Lung (tissue), 12 donors: Measurements from ENCODE around the gene XRCC5. TPM values are rescaled to one million over a fixed set of nuclear protein-coding genes. Genes with fewer than 3 reads are reported as not detected.
A peak's percentile ranks its signal among the peaks of the same experiment; 100 is the strongest.

Experiments used
- ATAC-seq: fragments of 200-7000 bp; cut with Tn5 transposase; one replicate; pipeline ENCODE4 v1.9.1; 2020; ENCODE audit warnings: moderate number of reproducible peaks; ENCODE audit not compliant: insufficient read depth, low FRiP score
- DNase-seq, 3 donors: peaks; one replicate each; pipeline ENCODE4 v3.0.0-alpha.2; 2013 to 2017
- H3K27ac ChIP-seq, 2 donors: one replicate each; pipeline ENCODE4 v1.5.1; 2013; ENCODE audit warnings: mild to moderate bottlenecking in 2 of 2, moderate library complexity in 2 of 2, control low read depth in 1 of 2, inconsistent platforms in 1 of 2, low read depth in 1 of 2, low read length in 1 of 2
- H3K27me3 ChIP-seq, 3 donors: one replicate each; pipeline ENCODE4 v1.5.1; 2013; ENCODE audit warnings: low read length in 2 of 3; ENCODE audit not compliant: control insufficient read depth in 3 of 3, insufficient read depth in 3 of 3
- H3K36me3 ChIP-seq, 4 donors: one replicate each; pipeline ENCODE4 v1.5.1; 2013; ENCODE audit warnings: low read length in 4 of 4, mild to moderate bottlenecking in 1 of 4, moderate library complexity in 1 of 4; ENCODE audit not compliant: control insufficient read depth in 4 of 4, insufficient read depth in 4 of 4
- H3K4me1 ChIP-seq, 5 donors: one replicate each; pipeline ENCODE4 v1.5.1; 2013; ENCODE audit warnings: low read length in 5 of 5, mild to moderate bottlenecking in 2 of 5, moderate library complexity in 1 of 5; ENCODE audit not compliant: control insufficient read depth in 5 of 5, insufficient read depth in 5 of 5
- H3K4me3 ChIP-seq: one replicate; pipeline ENCODE4 v1.5.1; 2013; ENCODE audit warnings: mild to moderate bottlenecking, control low read depth, moderate library complexity
- H3K9ac ChIP-seq, 2 donors: one replicate each; pipeline ENCODE4 v1.5.1; 2013; ENCODE audit warnings: low read length in 2 of 2, control low read depth in 1 of 2; ENCODE audit not compliant: insufficient read depth in 1 of 2
- H3K9me3 ChIP-seq, 4 donors: one replicate each; pipeline ENCODE4 v1.5.1; 2013; ENCODE audit warnings: low read length in 3 of 4, mild to moderate bottlenecking in 1 of 4, moderate library complexity in 1 of 4; ENCODE audit not compliant: control insufficient read depth in 4 of 4, insufficient read depth in 3 of 4
- WGBS, 2 donors: extraction: QIAGEN DNeasy Blood & Tissue Kit; methylation state at CpG; one replicate each; pipeline ENCODE4 v1.1.7; 2013; 5-methylcytosine and 5-hydroxymethylcytosine counted together
- polyA plus RNA-seq, 2 donors: library from polyadenylated mRNA; stranded (reverse); fragments of 200-250 nt; gene quantifications; one replicate each; pipeline ENCODE4 v1.2.1, GENCODE V29; 2013
- total RNA-seq, 2 donors: library from RNA; depleted of rRNA in 1 of 2; stranded (reverse); fragments of >200 nt in 1 of 2; gene quantifications; one replicate each; pipeline ENCODE4 v1.2.1, GENCODE V29; 2014 to 2021
- TF ChIP-seq, protein P1 (sequence below): IDR thresholded peaks from 2 replicates; pipeline ENCODE4 v1.5.1; 2012; ENCODE audit warnings: mild to moderate bottlenecking; ENCODE audit errors: control extremely low read depth, extremely low read depth
- donor health status: control.
- donor health status: control.
- donor health status: Bipolar disorder and iron deficiency.
- donor health status: healthy.
- donor health status: DM: yes; HTN: yes; CAD: no.

Gene XRCC5
- total and polyA plus RNA-seq, 4 donors, result 67.3 to 200 (median 144) TPM

DNA sequence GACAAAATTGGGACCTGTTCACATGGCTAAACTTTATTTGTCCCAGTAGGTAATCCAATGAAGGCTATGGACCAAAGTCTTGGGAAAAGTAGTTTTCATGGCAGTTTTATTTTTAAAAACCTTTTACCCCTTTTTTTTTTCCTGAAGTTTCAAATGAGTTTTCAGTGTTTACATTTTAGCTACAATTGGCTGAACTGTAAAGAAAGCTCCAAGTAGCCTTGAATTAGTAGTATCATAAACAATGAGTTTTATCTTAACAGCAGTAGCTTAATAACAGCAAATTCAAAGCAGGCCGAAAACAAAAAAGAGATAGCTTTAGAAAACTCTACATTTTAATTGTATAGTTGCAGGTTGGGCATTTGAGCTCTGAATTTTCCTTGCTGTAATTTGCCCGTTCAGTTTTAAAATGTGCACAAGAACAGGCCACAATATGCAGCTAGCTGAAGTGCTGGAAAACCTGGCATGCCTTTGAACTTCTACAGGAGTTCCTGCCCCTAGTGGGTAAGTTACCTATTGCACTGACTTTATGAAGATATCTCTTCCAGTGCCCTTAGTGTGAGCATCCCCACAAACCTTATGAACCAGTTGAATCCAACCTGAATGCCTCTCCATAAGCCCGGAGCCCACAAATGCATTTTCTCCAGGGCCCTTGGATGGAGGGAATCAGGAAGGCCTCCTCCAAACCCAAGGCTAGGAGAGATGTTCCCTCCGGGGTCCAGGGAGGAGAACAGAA, 106.7 kb downstream of the XRCC5 start:
- peaks cover 0 to 26% (median 11%) of the 10 kb centered on the region in 5 donors for H3K4me1 ChIP-seq
- H3K27ac ChIP-seq, result no peak overlapping the region
- H3K9me3 ChIP-seq, result no peaks in the 10 kb centered on the region
- TF ChIP-seq, protein P1, sequence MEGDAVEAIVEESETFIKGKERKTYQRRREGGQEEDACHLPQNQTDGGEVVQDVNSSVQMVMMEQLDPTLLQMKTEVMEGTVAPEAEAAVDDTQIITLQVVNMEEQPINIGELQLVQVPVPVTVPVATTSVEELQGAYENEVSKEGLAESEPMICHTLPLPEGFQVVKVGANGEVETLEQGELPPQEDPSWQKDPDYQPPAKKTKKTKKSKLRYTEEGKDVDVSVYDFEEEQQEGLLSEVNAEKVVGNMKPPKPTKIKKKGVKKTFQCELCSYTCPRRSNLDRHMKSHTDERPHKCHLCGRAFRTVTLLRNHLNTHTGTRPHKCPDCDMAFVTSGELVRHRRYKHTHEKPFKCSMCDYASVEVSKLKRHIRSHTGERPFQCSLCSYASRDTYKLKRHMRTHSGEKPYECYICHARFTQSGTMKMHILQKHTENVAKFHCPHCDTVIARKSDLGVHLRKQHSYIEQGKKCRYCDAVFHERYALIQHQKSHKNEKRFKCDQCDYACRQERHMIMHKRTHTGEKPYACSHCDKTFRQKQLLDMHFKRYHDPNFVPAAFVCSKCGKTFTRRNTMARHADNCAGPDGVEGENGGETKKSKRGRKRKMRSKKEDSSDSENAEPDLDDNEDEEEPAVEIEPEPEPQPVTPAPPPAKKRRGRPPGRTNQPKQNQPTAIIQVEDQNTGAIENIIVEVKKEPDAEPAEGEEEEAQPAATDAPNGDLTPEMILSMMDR, result no peak
- H3K27me3 ChIP-seq, result no peaks in the 10 kb centered on the region
- WGBS, 2 donors, result 76 to 84% methylated on average over 4 of the region's 4 CpGs
- H3K4me3 ChIP-seq, result no peak overlapping the region
- DNase-seq (peak in 2 of 3 donors; percentile 54 to 56), ATAC-seq (no peak)
- peaks cover 0 to 5% (median 1%) of the 10 kb centered on the region in 4 donors for H3K36me3 ChIP-seq
- no peak overlapping the region for H3K9ac ChIP-seq

DNA sequence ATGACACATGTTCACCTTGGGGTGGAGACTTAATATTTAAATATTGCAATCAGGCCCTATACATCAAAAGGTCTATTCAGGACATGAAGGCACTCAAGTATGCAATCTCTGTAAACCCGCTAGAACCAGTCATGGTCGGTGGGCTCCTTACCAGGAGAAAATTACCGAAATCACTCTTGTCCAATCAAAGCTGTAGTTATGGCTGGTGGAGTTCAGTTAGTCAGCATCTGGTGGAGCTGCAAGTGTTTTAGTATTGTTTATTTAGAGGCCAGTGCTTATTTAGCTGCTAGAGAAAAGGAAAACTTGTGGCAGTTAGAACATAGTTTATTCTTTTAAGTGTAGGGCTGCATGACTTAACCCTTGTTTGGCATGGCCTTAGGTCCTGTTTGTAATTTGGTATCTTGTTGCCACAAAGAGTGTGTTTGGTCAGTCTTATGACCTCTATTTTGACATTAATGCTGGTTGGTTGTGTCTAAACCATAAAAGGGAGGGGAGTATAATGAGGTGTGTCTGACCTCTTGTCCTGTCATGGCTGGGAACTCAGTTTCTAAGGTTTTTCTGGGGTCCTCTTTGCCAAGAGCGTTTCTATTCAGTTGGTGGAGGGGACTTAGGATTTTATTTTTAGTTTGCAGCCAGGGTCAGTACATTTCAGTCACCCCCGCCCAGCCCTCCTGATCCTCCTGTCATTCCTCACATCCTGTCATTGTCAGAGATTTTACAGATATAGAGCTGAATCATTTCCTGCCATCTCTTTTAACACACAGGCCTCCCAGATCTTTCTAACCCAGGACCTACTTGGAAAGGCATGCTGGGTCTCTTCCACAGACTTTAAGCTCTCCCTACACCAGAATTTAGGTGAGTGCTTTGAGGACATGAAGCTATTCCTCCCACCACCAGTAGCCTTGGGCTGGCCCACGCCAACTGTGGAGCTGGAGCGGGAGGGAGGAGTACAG, 108.1 kb downstream of the XRCC5 start:
- peaks cover 0 to 26% (median 11%) of the 10 kb centered on the region in 5 donors for H3K4me1 ChIP-seq
- peaks cover 0 to 5% (median 1%) of the 10 kb centered on the region in 4 donors for H3K36me3 ChIP-seq
- WGBS, 2 donors, result 59 to 62% methylated on average over 7 of the region's 7 CpGs
- H3K27me3 ChIP-seq, result no peaks in the 10 kb centered on the region
- ATAC-seq (peak; percentile 60), DNase-seq (peak; percentile 19 to 74 (median 68))
- TF ChIP-seq, protein P1, result no peak
- H3K27ac ChIP-seq, result peak overlapping the region; percentile 64 to 77
- H3K4me3 ChIP-seq, result no peak overlapping the region
- no peaks in the 10 kb centered on the region for H3K9me3 ChIP-seq
- no peak overlapping the region for H3K9ac ChIP-seq

- DNase-seq, result no peak
- no peak for ATAC-seq
- H3K27me3 ChIP-seq, result no peaks in the 10 kb centered on the region
- 64 to 68% methylated on average over 2 of the region's 2 CpGs for WGBS, 2 donors
- H3K9me3 ChIP-seq, result no peaks in the 10 kb centered on the region
- peaks cover 0 to 5% (median 1%) of the 10 kb centered on the region in 4 donors for H3K36me3 ChIP-seq
- H3K9ac ChIP-seq, result no peak overlapping the region
- TF ChIP-seq, protein P1, result no peak
- H3K27ac ChIP-seq, result peak overlapping the region in 1 of 2 donors; percentile 77
- peaks cover 0 to 26% (median 11%) of the 10 kb centered on the region in 5 donors for H3K4me1 ChIP-seq
- no peak overlapping the region for H3K4me3 ChIP-seq
Observed at GRCh38 chr2:216217904-216218260, 108.7 kb downstream of the XRCC5 start.
